ENCODE data around the gene SLC6A5. TPM values are rescaled to one million over a fixed set of nuclear protein-coding genes. Genes with fewer than 3 reads are reported as not detected.

Gene SLC6A5
- total RNA-seq, 4 donors from 2014 or later: not detected

DNA sequence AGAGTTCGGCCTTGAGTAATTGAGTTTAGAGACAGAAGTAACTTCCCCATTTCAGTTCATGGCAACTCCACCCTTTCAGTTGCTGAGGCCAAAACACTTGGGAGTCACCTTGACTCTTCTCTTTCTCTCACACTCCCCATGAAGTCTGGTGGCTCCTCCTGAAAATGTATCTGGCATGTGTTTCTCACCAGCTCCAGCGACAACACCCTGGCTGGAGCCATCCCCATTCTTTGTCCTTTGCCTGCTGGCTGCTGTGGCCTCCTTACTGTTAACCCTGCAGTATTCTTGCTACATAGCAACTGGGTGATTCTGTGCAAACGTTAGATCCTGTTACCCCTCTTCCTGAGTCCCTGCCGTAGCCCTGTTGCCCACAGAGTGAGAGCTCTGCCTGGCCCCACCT lies 23.8 kb downstream of the SLC6A5 start:
- 41 to 48% methylated on average over 4 of the region's 4 CpGs for WGBS, 2 donors
- no peaks in the 10 kb centered on the region for H3K4me1 ChIP-seq
- no peak for DNase-seq (ENCODE audit: low spot score in 2 of 2)
- no peak overlapping the region for H3K27ac ChIP-seq
- H3K4me3 ChIP-seq: no peak overlapping the region
- no peaks in the 10 kb centered on the region for H3K36me3 ChIP-seq
- H3K27me3 ChIP-seq: no peaks in the 10 kb centered on the region
- TF ChIP-seq EP300 (IDR thresholded peaks at IDR 0.05): no peak
- TF ChIP-seq CTCF (IDR thresholded peaks at IDR 0.05): no peak
- TF ChIP-seq POLR2A (IDR thresholded peaks at IDR 0.05): no peak
- no peaks in the 10 kb centered on the region for H3K9me3 ChIP-seq

- peaks cover 0 to 4% (median 0%) of the 10 kb centered on the region in 4 donors for H3K9me3 ChIP-seq
- H3K4me3 ChIP-seq: no peak overlapping the region
- 70 to 77% methylated on average over 4 of the region's 4 CpGs for WGBS, 2 donors
- DNase-seq (ENCODE audit: low spot score in 2 of 2): no peak
- TF ChIP-seq EP300 (IDR thresholded peaks at IDR 0.05) (no peak), CTCF (IDR thresholded peaks at IDR 0.05) (no peak), POLR2A (IDR thresholded peaks at IDR 0.05) (no peak)
- no peaks in the 10 kb centered on the region for H3K27me3 ChIP-seq
- no peaks in the 10 kb centered on the region for H3K36me3 ChIP-seq
- no peaks in the 10 kb centered on the region for H3K4me1 ChIP-seq
- no peak overlapping the region for H3K27ac ChIP-seq
Measured at GRCh38 chr11:20626279-20626678, 26.9 kb downstream of the SLC6A5 start.

GRCh38 chr11:20627026-20627425 lies 27.6 kb downstream of the SLC6A5 start:
- Histone ChIP-seq H3K9me3 (peaks cover 0 to 4% (median 0%) of the 10 kb centered on the region in 4 donors), H3K27me3 (no peaks in the 10 kb centered on the region), H3K4me3 (no peak overlapping the region), H3K4me1 (no peaks in the 10 kb centered on the region), H3K27ac (no peak overlapping the region), H3K36me3 (no peaks in the 10 kb centered on the region)
- DNase-seq (ENCODE audit: low spot score in 2 of 2): no peak
- WGBS, 2 donors: 60 to 64% methylated on average over 3 of the region's 3 CpGs
- no peak for TF ChIP-seq CTCF (IDR thresholded peaks at IDR 0.05)
- TF ChIP-seq POLR2A (IDR thresholded peaks at IDR 0.05): no peak
- no peak for TF ChIP-seq EP300 (IDR thresholded peaks at IDR 0.05)

DNA sequence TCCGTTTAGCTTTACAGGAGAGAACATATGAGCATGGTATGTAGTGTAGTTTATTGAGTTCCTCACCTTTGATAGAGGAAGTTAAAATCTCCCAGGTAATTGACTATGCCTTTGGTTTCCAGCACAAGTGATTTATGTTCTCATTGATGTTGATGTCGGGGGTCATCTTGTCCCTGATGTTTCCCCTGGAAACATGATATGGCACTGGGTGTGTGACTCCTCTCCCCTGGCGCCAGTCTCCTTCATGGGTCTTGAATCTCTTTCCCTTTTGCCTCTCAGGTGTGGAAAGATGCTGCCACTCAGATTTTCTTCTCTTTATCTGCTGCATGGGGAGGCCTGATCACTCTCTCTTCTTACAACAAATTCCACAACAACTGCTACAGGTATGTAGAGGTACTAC lies 28.3 kb downstream of the SLC6A5 start:
- TF ChIP-seq POLR2A (IDR thresholded peaks at IDR 0.05) (no peak), CTCF (IDR thresholded peaks at IDR 0.05) (no peak), EP300 (IDR thresholded peaks at IDR 0.05) (no peak)
- WGBS, 2 donors: 28 to 70% methylated on average over 3 of the region's 3 CpGs
- Histone ChIP-seq H3K36me3 (no peaks in the 10 kb centered on the region), H3K4me1 (no peaks in the 10 kb centered on the region), H3K4me3 (no peak overlapping the region), H3K9me3 (peaks cover 0 to 4% (median 0%) of the 10 kb centered on the region in 4 donors), H3K27me3 (no peaks in the 10 kb centered on the region), H3K27ac (no peak overlapping the region)
- no peak for DNase-seq (ENCODE audit: low spot score in 2 of 2)

DNA sequence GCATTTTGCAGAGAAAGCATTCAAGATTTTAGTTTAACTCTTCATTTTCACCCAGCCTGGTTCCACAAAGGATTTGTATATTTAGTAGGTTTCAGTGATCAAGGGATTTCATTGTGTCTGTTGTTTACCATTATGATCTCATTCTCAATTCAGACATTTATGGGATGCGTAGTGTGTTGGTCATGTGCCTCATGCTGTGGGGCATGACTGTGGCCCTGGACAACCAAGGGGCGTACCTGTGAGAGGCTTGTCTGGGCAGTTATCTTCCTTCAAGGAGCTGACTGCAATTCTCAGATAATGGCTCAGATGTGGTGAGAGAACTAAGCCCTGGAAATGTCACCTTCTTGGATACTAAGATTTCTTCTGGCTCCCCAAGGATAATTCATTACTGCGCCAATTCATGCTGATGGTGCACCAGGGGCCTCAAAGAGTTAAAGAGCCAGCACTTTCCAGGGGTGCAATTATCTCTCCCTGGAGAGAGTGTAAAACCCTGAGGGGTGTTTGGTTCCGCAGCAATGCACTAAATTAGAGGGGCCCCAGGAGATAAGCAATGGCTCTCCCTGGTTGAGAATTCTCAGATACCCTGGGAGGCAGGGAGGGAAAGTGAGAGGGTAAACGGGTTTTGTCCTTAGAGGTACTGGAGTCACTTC lies 32.2 kb downstream of the SLC6A5 start:
- Histone ChIP-seq H3K36me3 (no peaks in the 10 kb centered on the region), H3K9me3 (peaks cover 0 to 4% (median 0%) of the 10 kb centered on the region in 4 donors), H3K4me1 (no peaks in the 10 kb centered on the region), H3K27me3 (no peaks in the 10 kb centered on the region), H3K27ac (no peak overlapping the region), H3K4me3 (no peak overlapping the region)
- no peak for DNase-seq (ENCODE audit: low spot score in 2 of 2)
- WGBS, 2 donors: 44 to 45% methylated on average over 5 of the region's 5 CpGs
- TF ChIP-seq POLR2A (IDR thresholded peaks at IDR 0.05) (no peak), CTCF (IDR thresholded peaks at IDR 0.05) (no peak), EP300 (IDR thresholded peaks at IDR 0.05) (no peak)

All from tibial nerve (tissue), 4 donors.